Gastroesophageal sphincter (tissue), 3 donors: ENCODE data around the gene NAV2.

Experiments used
- CTCF ChIP-seq, 4 experiments: fragments of 200-600 bp in 2 of 4; fragments of 450-650 bp in 2 of 4; sonication (generic) in 1 of 4; IDR thresholded peaks; one replicate each; pipeline ENCODE4 v1.5.1; 2017 to 2019; ENCODE audit warnings: antibody characterized with exemption in 4 of 4, mild to moderate bottlenecking in 2 of 4, moderate library complexity in 2 of 4
- EP300 ChIP-seq: sonication (generic); formaldehyde crosslinking; IDR thresholded peaks from one replicate; pipeline ENCODE4 v1.6.1; 2017; ENCODE audit warnings: antibody characterized with exemption, mild to moderate bottlenecking
- POLR2A ChIP-seq, 2 donors: fragments of 450-650 bp; IDR thresholded peaks; one replicate each; pipeline ENCODE4 v1.6.1; 2017; ENCODE audit warnings: antibody characterized with exemption in 2 of 2, mild to moderate bottlenecking in 2 of 2, moderate library complexity in 1 of 2
- POLR2AphosphoS5 ChIP-seq: sonication (generic); formaldehyde crosslinking; IDR thresholded peaks from one replicate; pipeline ENCODE4 v1.6.1; 2017; ENCODE audit warnings: antibody characterized with exemption

- TF ChIP-seq CTCF (IDR thresholded peaks at IDR 0.05) (no peak), POLR2AphosphoS5 (no peak), EP300 (no peak), POLR2A (IDR thresholded peaks at IDR 0.05) (no peak)
These were observed 405.6 kb downstream of the NAV2 start for GRCh38 chr11:20118209-20118608.
